Activated T-helper 2 cell treated with anti-CD3 and anti-CD28 coated beads, Interferon-gamma antibody, Interleukin-2, Interleukin-4, amounts not matched to agents 10 μg/mL and 5 μg/mL and 100 μg/mL, durations not matched to agents 14 hours and 24 hours and 36 hours (primary cell): Measurements from ENCODE around the gene KCNJ6. TPM values are rescaled to one million over a fixed set of nuclear protein-coding genes. Genes with fewer than 3 reads are reported as not detected.

Experiments
- DNase-seq: peaks from one replicate; pipeline ENCODE4 v3.0.0; 2021; ENCODE audit warnings: low spot score
- H3K27ac Mint-ChIP-seq: one replicate; pipeline ENCODE4 v1.8.0; 2021; ENCODE audit warnings: mixed read lengths
- H3K27me3 Mint-ChIP-seq: one replicate; pipeline ENCODE4 v1.8.0; 2021; ENCODE audit warnings: low read depth, mixed read lengths
- H3K36me3 Mint-ChIP-seq: one replicate; pipeline ENCODE4 v1.8.0; 2021; ENCODE audit warnings: low read depth, mixed read lengths
- H3K4me1 Mint-ChIP-seq: one replicate; pipeline ENCODE4 v1.8.0; 2021; ENCODE audit warnings: low read depth, mixed read lengths
- H3K4me3 Mint-ChIP-seq: one replicate; pipeline ENCODE4 v1.8.0; 2021; ENCODE audit warnings: low read depth, mild to moderate bottlenecking, moderate library complexity, mixed read lengths
- H3K9me3 Mint-ChIP-seq: one replicate; pipeline ENCODE4 v1.8.0; 2021; ENCODE audit warnings: mixed read lengths
- intact Hi-C: fragments of 100-400 bp; cut with micrococcal nuclease; formaldehyde crosslinking; loops from one replicate; pipeline ENCODE4 v1.15.1; 2023
- total RNA-seq: library from RNA; stranded (reverse); gene quantifications from 2 replicates; pipeline ENCODE4 v1.2.3, GENCODE V29; 2022

KCNJ6 gene
- total RNA-seq, 1 donor from 2014 or later: not detected

GRCh38 chr21:37710546-37711285, 205.5 kb downstream of the KCNJ6 start:
- no peak for DNase-seq
- Mint-ChIP-seq H3K27me3 (peaks cover 10% of the 10 kb centered on the region), H3K9me3 (no peaks in the 10 kb centered on the region), H3K36me3 (no peaks in the 10 kb centered on the region), H3K4me1 (no peaks in the 10 kb centered on the region), H3K27ac (no peak overlapping the region), H3K4me3 (no peak overlapping the region)
- intact Hi-C loops: loop anchor here (10.0 kb wide), 2 partner anchors 204 to 644 kb away; partner anchors contain the start of gene KCNJ6

DNA sequence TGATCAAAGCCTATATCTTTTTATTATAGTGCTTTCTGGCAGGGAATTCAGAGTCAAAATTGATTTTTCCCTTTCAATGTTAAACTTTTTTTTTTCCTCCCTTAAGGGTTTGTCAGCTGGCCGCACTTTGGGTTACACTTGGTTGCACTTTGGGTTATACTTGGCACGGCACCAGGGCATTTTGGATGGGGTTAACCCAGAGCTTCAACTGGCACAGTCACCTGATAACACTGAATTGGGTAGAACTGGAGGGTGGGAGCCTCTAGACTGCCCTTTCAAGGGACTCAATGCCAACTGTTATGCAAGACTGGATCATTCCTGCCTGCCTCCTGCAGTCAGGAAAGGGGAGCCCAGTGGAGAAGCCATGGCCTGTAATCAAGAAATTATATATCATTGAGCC, 211.5 kb downstream of the KCNJ6 start:
- no peak for DNase-seq
- no peaks in the 10 kb centered on the region for H3K4me1 Mint-ChIP-seq
- H3K27ac Mint-ChIP-seq: no peak overlapping the region
- H3K9me3 Mint-ChIP-seq: no peaks in the 10 kb centered on the region
- peaks cover 8% of the 10 kb centered on the region for H3K27me3 Mint-ChIP-seq
- no peak overlapping the region for H3K4me3 Mint-ChIP-seq
- no peaks in the 10 kb centered on the region for H3K36me3 Mint-ChIP-seq
- intact Hi-C loops: no loop called here

- intact Hi-C loops: no loop called here
- H3K27me3 Mint-ChIP-seq: no peaks in the 10 kb centered on the region
- H3K4me1 Mint-ChIP-seq: no peaks in the 10 kb centered on the region
Measured at GRCh38 chr21:37702241-37702640, 214.0 kb downstream of the KCNJ6 start.

DNA sequence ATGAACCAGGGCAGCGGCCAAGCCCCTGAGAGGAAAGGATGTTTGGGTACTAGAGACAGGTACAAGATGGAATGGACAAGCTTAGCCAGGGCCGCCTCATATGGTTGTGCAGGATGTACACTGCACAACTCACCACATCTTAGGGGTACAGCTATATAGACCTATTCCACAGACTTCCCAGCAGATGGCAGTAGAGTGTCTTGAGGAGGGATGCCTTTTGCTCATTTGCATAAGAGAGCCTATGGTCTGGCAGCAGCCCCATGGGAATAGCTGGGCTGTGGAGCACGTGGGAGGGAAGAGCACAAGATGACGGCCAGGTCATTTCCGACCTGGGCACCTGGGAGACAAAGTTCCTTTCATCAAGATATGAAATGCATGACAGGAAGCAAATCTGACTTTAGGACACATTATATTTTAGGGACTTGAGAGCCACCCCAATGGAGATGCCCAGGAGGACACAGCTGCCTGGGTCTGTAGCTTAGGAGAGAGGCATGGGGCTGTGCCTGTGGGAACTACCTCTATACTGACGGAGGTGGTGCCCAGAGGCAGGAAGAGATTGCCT, 215.5 kb downstream of the KCNJ6 start:
- DNase-seq: no peak
- H3K36me3 Mint-ChIP-seq: no peaks in the 10 kb centered on the region
- no peaks in the 10 kb centered on the region for H3K9me3 Mint-ChIP-seq
- intact Hi-C loops: no loop called here
- H3K27me3 Mint-ChIP-seq: peaks cover 3% of the 10 kb centered on the region
- H3K4me3 Mint-ChIP-seq: no peak overlapping the region
- no peaks in the 10 kb centered on the region for H3K4me1 Mint-ChIP-seq
- H3K27ac Mint-ChIP-seq: no peak overlapping the region

More at GRCh38 chr21:37702241-37702640, 214.0 kb downstream of the KCNJ6 start:
- no peak for DNase-seq
- Mint-ChIP-seq H3K36me3 (no peaks in the 10 kb centered on the region), H3K4me3 (no peak overlapping the region), H3K9me3 (no peaks in the 10 kb centered on the region), H3K27ac (no peak overlapping the region)

GRCh38 chr21:37699024-37699775, 217.1 kb downstream of the KCNJ6 start:
- Mint-ChIP-seq H3K27ac (no peak overlapping the region), H3K4me3 (no peak overlapping the region), H3K9me3 (no peaks in the 10 kb centered on the region), H3K36me3 (no peaks in the 10 kb centered on the region), H3K27me3 (peaks cover 4% of the 10 kb centered on the region), H3K4me1 (no peaks in the 10 kb centered on the region)
- intact Hi-C loops: no loop called here
- no peak for DNase-seq

- Mint-ChIP-seq H3K27me3 (peaks cover 4% of the 10 kb centered on the region), H3K27ac (no peak overlapping the region), H3K36me3 (no peaks in the 10 kb centered on the region), H3K9me3 (no peaks in the 10 kb centered on the region), H3K4me3 (no peak overlapping the region), H3K4me1 (no peaks in the 10 kb centered on the region)
- intact Hi-C loops: no loop called here
- no peak for DNase-seq
Measured at GRCh38 chr21:37696936-37697335, 219.3 kb downstream of the KCNJ6 start.

GRCh38 chr21:37695111-37695510, 221.1 kb downstream of the KCNJ6 start:
- no peaks in the 10 kb centered on the region for H3K4me1 Mint-ChIP-seq
- no peak overlapping the region for H3K27ac Mint-ChIP-seq
- H3K36me3 Mint-ChIP-seq: no peaks in the 10 kb centered on the region
- H3K4me3 Mint-ChIP-seq: no peak overlapping the region
- intact Hi-C loops: no loop called here
- peaks cover 4% of the 10 kb centered on the region for H3K27me3 Mint-ChIP-seq
- no peak for DNase-seq
- no peaks in the 10 kb centered on the region for H3K9me3 Mint-ChIP-seq

DNA sequence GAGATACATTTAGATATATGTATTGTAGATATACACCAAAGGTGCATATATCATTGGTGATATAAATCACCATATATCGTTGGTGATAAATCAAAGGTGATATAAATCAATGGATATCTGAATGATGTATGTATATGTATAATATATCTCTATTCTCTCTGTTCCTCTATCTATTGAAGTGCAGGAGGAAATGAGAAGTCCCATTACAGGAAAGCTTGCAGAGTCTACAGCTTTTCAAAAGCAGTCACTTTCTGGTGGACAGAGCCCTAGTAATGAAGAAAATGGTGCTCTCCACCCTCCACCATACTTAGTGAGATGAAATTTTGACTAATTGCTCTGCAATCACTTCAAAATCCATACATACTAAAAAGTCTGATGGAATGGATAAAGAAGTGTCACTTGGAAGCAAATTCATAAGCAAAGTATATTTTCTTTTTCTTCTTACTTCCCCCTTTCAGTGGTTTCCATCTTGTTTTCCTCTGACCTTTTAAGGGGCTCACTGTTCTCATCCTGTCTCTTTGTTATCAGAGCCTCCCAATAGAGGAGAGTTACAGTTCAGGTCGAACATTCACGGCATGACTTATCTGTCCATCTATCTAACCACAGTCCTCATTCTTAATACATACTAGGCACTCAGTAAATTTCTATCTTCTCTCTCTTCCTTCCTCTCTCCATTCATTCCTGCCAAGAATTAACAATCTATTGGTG, 227.2 kb downstream of the KCNJ6 start:
- Mint-ChIP-seq H3K27ac (no peak overlapping the region), H3K4me3 (no peak overlapping the region), H3K27me3 (peaks cover 9% of the 10 kb centered on the region), H3K4me1 (peaks cover 4% of the 10 kb centered on the region), H3K36me3 (no peaks in the 10 kb centered on the region), H3K9me3 (no peaks in the 10 kb centered on the region)
- no peak for DNase-seq
- intact Hi-C loops: no loop called here

DNA sequence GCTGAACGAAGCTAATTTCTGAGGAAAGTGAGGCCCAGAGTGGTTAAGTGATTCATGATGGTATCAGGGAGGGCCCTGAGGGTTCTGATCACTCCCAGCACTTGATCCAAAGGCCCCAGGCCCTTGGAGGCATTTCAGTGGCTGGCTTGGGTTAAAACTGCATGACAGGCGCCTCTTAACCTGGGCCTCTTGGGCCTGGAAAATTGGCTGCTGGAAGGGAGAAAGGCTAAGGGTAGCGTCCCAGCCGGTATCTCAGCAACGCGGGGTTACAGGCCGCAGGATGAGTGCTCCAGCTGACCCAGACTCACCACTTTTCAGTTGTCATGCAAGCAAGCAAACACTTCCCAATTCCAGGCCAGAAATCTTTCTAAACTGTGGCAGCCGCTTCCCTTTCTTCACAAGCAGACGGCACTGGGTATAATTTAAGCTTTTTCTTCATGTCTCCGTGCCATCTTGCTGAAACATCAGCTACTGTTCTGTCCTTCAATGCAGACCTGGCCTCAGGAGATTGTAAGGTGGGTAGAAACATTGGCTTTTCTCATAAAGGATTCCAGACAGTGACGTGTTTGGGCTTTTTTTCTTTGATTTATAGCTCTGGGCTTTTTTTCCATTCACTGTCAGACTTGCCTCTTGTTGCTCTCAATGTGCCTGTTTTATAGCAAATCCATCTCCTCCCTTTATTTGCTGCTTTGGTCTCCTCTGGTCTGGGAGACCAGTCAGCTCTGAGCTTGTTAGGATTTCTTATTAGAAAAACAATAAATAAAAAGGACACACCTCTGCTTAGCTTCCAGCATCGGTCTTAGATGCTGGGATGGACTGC, 229.1 kb downstream of the KCNJ6 start:
- H3K4me1 Mint-ChIP-seq: peaks cover 4% of the 10 kb centered on the region
- H3K4me3 Mint-ChIP-seq: no peak overlapping the region
- no peak for DNase-seq
- no peak overlapping the region for H3K27ac Mint-ChIP-seq
- H3K27me3 Mint-ChIP-seq: peaks cover 9% of the 10 kb centered on the region
- H3K9me3 Mint-ChIP-seq: no peaks in the 10 kb centered on the region
- intact Hi-C loops: no loop called here
- no peaks in the 10 kb centered on the region for H3K36me3 Mint-ChIP-seq

DNA sequence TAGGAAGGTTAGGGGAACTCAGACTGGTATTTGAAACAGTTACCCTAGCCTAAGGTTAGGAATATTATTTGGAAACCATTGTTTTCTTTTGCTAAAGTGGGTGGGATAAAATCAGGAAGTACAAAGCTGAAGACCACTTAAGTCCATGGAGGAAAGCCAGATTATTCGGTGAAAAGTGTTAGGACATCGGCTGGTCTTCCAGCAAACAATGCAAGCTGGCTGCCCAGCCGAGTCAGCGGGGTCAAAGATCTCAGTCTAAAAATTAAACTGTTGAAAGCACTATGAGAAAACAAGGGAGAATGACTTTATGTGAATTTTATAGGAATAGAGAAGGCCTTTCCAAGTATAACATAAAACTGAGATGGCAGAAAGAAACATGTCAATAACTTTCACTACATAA, 231.7 kb downstream of the KCNJ6 start:
- no peak for DNase-seq
- H3K27ac Mint-ChIP-seq: no peak overlapping the region
- H3K4me1 Mint-ChIP-seq: peaks cover 3% of the 10 kb centered on the region
- intact Hi-C loops: no loop called here
- H3K27me3 Mint-ChIP-seq: peaks cover 9% of the 10 kb centered on the region
- H3K9me3 Mint-ChIP-seq: no peaks in the 10 kb centered on the region
- no peaks in the 10 kb centered on the region for H3K36me3 Mint-ChIP-seq
- no peak overlapping the region for H3K4me3 Mint-ChIP-seq

- no peak for DNase-seq
- no peak overlapping the region for H3K27ac Mint-ChIP-seq
- intact Hi-C loops: no loop called here
- no peaks in the 10 kb centered on the region for H3K4me1 Mint-ChIP-seq
- no peaks in the 10 kb centered on the region for H3K9me3 Mint-ChIP-seq
- H3K27me3 Mint-ChIP-seq: peaks cover 9% of the 10 kb centered on the region
- H3K4me3 Mint-ChIP-seq: no peak overlapping the region
- H3K36me3 Mint-ChIP-seq: no peaks in the 10 kb centered on the region
Measured at GRCh38 chr21:37684115-37684493, 232.2 kb downstream of the KCNJ6 start.

- H3K27me3 Mint-ChIP-seq: peaks cover 9% of the 10 kb centered on the region
- no peaks in the 10 kb centered on the region for H3K36me3 Mint-ChIP-seq
- no peak overlapping the region for H3K27ac Mint-ChIP-seq
- H3K4me3 Mint-ChIP-seq: no peak overlapping the region
- no peaks in the 10 kb centered on the region for H3K4me1 Mint-ChIP-seq
- intact Hi-C loops: no loop called here
- DNase-seq: no peak
- no peaks in the 10 kb centered on the region for H3K9me3 Mint-ChIP-seq
Measured at GRCh38 chr21:37683396-37684114, 232.7 kb downstream of the KCNJ6 start.
